ENCODE results near the gene ADAMTSL2.

DNA sequence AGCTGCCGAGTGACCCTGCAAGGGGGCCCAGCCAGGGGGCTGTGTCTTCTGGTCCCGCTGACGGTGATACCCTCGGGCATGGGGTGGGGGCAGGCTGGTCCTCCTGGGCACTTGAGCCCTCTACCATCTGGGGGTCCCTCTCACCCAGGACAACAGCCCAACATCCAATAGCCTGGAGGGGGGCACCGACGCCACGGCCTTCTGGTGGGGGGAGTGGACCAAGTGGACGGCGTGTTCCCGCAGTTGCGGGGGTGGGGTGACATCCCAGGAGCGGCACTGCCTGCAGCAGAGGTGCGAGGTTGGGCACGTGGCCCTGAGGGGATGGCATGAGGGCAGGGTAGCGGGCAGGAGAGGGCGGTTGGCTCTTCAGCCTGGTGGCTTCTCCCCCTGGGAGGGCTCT lies 2.8 kb downstream of the ADAMTSL2 start:
- TF ChIP-seq, protein P1, sequence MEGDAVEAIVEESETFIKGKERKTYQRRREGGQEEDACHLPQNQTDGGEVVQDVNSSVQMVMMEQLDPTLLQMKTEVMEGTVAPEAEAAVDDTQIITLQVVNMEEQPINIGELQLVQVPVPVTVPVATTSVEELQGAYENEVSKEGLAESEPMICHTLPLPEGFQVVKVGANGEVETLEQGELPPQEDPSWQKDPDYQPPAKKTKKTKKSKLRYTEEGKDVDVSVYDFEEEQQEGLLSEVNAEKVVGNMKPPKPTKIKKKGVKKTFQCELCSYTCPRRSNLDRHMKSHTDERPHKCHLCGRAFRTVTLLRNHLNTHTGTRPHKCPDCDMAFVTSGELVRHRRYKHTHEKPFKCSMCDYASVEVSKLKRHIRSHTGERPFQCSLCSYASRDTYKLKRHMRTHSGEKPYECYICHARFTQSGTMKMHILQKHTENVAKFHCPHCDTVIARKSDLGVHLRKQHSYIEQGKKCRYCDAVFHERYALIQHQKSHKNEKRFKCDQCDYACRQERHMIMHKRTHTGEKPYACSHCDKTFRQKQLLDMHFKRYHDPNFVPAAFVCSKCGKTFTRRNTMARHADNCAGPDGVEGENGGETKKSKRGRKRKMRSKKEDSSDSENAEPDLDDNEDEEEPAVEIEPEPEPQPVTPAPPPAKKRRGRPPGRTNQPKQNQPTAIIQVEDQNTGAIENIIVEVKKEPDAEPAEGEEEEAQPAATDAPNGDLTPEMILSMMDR (IDR thresholded peaks at IDR 0.05): no peak
- TF ChIP-seq MAZ (IDR thresholded peaks at IDR 0.05; ENCODE audit: borderline replicate concordance, low read depth, low read length) (no peak), RAD21 (conservative IDR thresholded peaks at IDR 0.05 in 1 of 2, IDR thresholded peaks at IDR 0.05 in 1 of 2) (no peak), MYC (IDR thresholded peaks at IDR 0.05; ENCODE audit: borderline replicate concordance, low read length) (no peak)
